Cardiac fibroblast (primary cell): Measurements from ENCODE around the gene SAE1.
A peak's percentile ranks its signal among the peaks of the same experiment; 100 is the strongest.

Source experiments
- DNase-seq, 2 donors: peaks; one replicate each; pipeline versions ENCODE4 v3.0.0 to v3.0.0-alpha.2; 2010; ENCODE audit warnings: low read depth in 2 of 2
- H3K4me3 ChIP-seq, 2 donors: replicated peaks in 1 of 2; 1 replicate in 1 of 2; 2 replicates in 1 of 2; pipeline ENCODE4 v1.5.1; 2011; ENCODE audit warnings: low read depth in 2 of 2, low read length in 2 of 2, mild to moderate bottlenecking in 2 of 2, moderate library complexity in 1 of 2
- TF ChIP-seq, protein P1 (sequence below): IDR thresholded peaks from one replicate; pipeline ENCODE4 v1.5.1; 2011; ENCODE audit warnings: low read depth, mild to moderate bottlenecking, low read length, inconsistent platforms

The SAE1 gene

GRCh38 chr19:47229676-47230053 is 99.0 kb downstream of the SAE1 start:
- peak overlapping the region; percentile 76 to 96 for H3K4me3 ChIP-seq
- TF ChIP-seq, protein P1, sequence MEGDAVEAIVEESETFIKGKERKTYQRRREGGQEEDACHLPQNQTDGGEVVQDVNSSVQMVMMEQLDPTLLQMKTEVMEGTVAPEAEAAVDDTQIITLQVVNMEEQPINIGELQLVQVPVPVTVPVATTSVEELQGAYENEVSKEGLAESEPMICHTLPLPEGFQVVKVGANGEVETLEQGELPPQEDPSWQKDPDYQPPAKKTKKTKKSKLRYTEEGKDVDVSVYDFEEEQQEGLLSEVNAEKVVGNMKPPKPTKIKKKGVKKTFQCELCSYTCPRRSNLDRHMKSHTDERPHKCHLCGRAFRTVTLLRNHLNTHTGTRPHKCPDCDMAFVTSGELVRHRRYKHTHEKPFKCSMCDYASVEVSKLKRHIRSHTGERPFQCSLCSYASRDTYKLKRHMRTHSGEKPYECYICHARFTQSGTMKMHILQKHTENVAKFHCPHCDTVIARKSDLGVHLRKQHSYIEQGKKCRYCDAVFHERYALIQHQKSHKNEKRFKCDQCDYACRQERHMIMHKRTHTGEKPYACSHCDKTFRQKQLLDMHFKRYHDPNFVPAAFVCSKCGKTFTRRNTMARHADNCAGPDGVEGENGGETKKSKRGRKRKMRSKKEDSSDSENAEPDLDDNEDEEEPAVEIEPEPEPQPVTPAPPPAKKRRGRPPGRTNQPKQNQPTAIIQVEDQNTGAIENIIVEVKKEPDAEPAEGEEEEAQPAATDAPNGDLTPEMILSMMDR: no peak
- DNase-seq: peak in 1 of 2 donors; percentile 41

DNA sequence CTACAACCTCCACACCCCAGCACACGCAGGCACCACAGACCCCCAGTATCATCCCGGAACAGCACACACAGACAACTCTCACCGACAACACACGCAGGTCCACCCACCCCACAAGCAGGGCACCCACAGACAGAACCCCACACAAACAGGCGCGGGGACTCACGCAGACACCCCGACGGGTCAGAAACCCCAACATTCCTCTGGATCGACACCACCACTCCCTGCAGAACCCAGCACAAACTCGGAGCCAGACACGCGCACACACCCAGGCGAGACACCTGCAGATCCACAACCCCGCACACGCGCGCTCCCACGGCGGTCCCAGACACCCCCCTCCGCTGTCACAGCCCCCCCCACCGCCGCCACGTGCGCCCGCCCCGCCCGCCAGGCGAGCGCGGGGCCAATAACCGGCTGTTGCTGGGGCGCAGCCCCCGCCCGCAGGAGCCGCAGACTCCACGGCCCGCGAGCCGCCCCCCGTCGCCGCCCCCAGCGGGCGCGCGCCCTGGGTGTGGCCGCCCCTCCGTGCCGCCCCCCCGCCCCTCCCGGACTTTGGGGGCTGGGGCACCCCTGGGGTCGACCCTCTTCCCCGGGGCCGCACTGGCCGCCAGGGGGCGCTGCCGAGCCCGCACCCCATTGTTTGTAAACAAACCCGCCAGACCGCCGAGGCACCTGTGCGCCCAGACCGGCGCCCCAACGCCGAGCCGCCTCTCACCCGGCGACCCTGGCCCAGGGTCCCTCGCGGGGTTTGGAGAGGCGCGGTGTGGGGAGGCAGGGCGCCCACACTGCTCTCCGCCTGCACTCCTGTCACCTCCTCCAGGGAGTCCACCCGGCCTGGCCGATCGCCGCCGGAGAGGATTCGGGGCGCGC is 99.7 kb downstream of the SAE1 start:
- DNase-seq: peak; percentile 47 to 54
- peak overlapping the region; percentile 83 to 96 for H3K4me3 ChIP-seq
- TF ChIP-seq, protein P1: peak; percentile 56

- DNase-seq: no peak
- TF ChIP-seq, protein P1: no peak
- H3K4me3 ChIP-seq: peak within 1 kb of the TSS; percentile 83 to 96
These were observed 100.2 kb downstream of the SAE1 start, which contains the start of gene BBC3 for GRCh38 chr19:47230921-47231214. TSS of gene BBC3 (minus strand) at chr19:47231199. CDS start at chr19:47228431, 2,768 bp downstream.

GRCh38 chr19:47231215-47232054 is 100.8 kb downstream of the SAE1 start:
- peak; percentile 87 to 90 for DNase-seq
- peak overlapping the region; percentile 41 to 96 for H3K4me3 ChIP-seq
- TF ChIP-seq, protein P1: no peak

DNA sequence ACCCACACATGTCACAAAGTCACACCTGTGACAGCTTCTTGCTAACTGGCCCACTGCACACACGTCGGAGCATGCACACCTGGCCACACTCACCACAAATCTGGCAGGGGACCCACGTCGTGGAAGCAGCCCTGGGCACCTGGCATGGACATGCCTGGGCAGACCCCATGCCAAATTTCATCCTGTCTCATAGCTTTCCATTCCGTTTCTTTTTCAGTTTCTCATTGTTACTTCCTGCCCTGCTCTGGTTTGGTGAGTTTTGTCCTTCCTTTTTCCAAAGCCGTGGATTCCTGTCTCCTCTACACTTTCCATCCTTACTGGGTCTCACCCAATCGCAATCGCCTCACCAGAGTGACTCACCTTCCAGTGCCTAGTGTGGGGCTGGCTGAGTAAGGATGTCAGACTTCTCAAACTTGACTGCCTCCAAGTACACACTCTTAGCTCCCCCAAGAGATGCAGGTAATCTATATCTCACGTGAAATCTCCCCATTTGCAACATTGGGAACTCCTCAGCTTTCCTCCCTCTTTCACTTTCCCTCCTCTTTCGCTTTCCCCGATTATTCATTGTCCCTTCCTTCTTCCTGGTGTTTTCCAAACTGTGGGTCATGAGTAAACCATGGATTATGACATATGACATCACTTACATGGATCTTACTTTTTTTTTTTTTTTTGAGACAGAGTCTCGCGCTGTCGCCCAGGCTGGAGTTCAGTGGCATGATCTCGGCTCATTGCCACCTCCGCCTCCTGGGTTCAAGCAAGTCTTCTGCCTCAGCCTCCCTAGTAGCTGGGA is 102.0 kb downstream of the SAE1 start:
- peak overlapping the region; percentile 8 to 63 for H3K4me3 ChIP-seq

GRCh38 chr19:47236072-47236675 is 105.5 kb downstream of the SAE1 start:
- no peak for DNase-seq
- H3K4me3 ChIP-seq: no peak overlapping the region
- TF ChIP-seq, protein P1: no peak

More for the DNA sequence above, 102.0 kb downstream of the SAE1 start:
- TF ChIP-seq, protein P1: no peak
- DNase-seq: peak; percentile 52 to 81
